GM19372 (cell line): ENCODE results near the gene ZP2.
"Not testable (repeated sequence)": the region's sequence is repeated elsewhere in the genome, so short reads cannot be mapped to it uniquely, and the experiment has no call there.

Experiments used
- ATAC-seq: cut with Tn5 transposase; IDR thresholded peaks from one replicate; pipeline ENCODE4 v1.9.1; 2021; ENCODE audit warnings: mild to moderate bottlenecking, low read depth, moderate library complexity; ENCODE audit not compliant: unreplicated experiment

The ZP2 gene

GRCh38 chr16:21153124-21153729 lies 58.1 kb downstream of the ZP2 start:
- ATAC-seq, result not testable (repeated sequence)

- ATAC-seq, result not testable (repeated sequence)
Measured at GRCh38 chr16:21152160-21153030, 59.0 kb downstream of the ZP2 start.

GRCh38 chr16:21150375-21151001 lies 60.9 kb downstream of the ZP2 start, which contains the start of gene DNAH3:
DNAH3 (minus strand) TSS chr16:21150846; CDS start chr16:21150319, 527 bp downstream.
- no peak for ATAC-seq
